ENCODE results near the gene LRRC71.

- TF ChIP-seq HDAC6 (IDR thresholded peaks at IDR 0.05; ENCODE audit: low read depth, low read length) (no peak), GTF2F1 (IDR thresholded peaks at IDR 0.05; ENCODE audit: low read length) (no peak), ZNF513 (CRISPR knock-in tag; conservative IDR thresholded peaks at IDR 0.05) (no peak), ZNF274 (CRISPR knock-in tag; IDR thresholded peaks at IDR 0.05) (no peak), CBX2 (IDR thresholded peaks at IDR 0.05; ENCODE audit: low read depth, low read length) (no peak), CBX2 (CRISPR knock-in tag; IDR thresholded peaks at IDR 0.05; ENCODE audit: low read depth) (no peak), EP300 (IDR thresholded peaks at IDR 0.05; ENCODE audit: low read depth in 2 of 2, low read length in 2 of 2) (no peak), EP300 (CRISPR knock-in tag; IDR thresholded peaks at IDR 0.05; ENCODE audit: borderline replicate concordance) (no peak), ZNF143 (CRISPR knock-in tag; IDR thresholded peaks at IDR 0.05) (no peak)
- TF ChIP-seq, protein P1, sequence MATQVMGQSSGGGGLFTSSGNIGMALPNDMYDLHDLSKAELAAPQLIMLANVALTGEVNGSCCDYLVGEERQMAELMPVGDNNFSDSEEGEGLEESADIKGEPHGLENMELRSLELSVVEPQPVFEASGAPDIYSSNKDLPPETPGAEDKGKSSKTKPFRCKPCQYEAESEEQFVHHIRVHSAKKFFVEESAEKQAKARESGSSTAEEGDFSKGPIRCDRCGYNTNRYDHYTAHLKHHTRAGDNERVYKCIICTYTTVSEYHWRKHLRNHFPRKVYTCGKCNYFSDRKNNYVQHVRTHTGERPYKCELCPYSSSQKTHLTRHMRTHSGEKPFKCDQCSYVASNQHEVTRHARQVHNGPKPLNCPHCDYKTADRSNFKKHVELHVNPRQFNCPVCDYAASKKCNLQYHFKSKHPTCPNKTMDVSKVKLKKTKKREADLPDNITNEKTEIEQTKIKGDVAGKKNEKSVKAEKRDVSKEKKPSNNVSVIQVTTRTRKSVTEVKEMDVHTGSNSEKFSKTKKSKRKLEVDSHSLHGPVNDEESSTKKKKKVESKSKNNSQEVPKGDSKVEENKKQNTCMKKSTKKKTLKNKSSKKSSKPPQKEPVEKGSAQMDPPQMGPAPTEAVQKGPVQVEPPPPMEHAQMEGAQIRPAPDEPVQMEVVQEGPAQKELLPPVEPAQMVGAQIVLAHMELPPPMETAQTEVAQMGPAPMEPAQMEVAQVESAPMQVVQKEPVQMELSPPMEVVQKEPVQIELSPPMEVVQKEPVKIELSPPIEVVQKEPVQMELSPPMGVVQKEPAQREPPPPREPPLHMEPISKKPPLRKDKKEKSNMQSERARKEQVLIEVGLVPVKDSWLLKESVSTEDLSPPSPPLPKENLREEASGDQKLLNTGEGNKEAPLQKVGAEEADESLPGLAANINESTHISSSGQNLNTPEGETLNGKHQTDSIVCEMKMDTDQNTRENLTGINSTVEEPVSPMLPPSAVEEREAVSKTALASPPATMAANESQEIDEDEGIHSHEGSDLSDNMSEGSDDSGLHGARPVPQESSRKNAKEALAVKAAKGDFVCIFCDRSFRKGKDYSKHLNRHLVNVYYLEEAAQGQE (IDR thresholded peaks at IDR 0.05; ENCODE audit: borderline replicate concordance in 1 of 2, low read depth in 1 of 2, low read length in 2 of 2): no peak
These were observed 60.1 kb downstream of the LRRC71 start for GRCh38 chr1:156980551-156980950.

Measured in HepG2 (cell line).